ENCODE results near the gene KCNQ5.

- TF ChIP-seq ZNF473 (tag by site-specific recombination; IDR thresholded peaks at IDR 0.05) (no peak), ZNF24 (tag by site-specific recombination; IDR thresholded peaks at IDR 0.05) (no peak), ZNF169 (tag by site-specific recombination; IDR thresholded peaks at IDR 0.05) (no peak), CTCF (tag by site-specific recombination; IDR thresholded peaks at IDR 0.05) (no peak)
Observed at GRCh38 chr6:72916298-72916697, 294.4 kb downstream of the KCNQ5 start.

All from HEK293 (cell line).